Hematopoietic multipotent progenitor cell treated with erythropoietin and hydrocortisone succinate and interleukin-3 and kit ligand, for 15 days (in vitro differentiated cells): ENCODE data around the gene SCT.
A peak's percentile ranks its signal among the peaks of the same experiment; 100 is the strongest.

ENCODE experiments used
- DNase-seq: peaks from one replicate; pipeline ENCODE4 v3.0.0-alpha.2; 2015; ENCODE audit warnings: low spot score

The SCT gene

GRCh38 chr11:643849-644738, 17.1 kb upstream of the SCT start:
- no peak for DNase-seq

- no peak for DNase-seq
Measured at GRCh38 chr11:643366-643765, 16.4 kb upstream of the SCT start.

GRCh38 chr11:641806-642370, 14.9 kb upstream of the SCT start:
- DNase-seq = no peak

GRCh38 chr11:640021-640706, 13.2 kb upstream of the SCT start:
- no peak for DNase-seq

- DNase-seq = no peak
Measured at GRCh38 chr11:639332-639955, 12.5 kb upstream of the SCT start.

GRCh38 chr11:638631-639331, 11.8 kb upstream of the SCT start:
- no peak for DNase-seq

GRCh38 chr11:637593-638521, 10.9 kb upstream of the SCT start:
- no peak for DNase-seq

- no peak for DNase-seq
Measured at GRCh38 chr11:637333-637592, 10.3 kb upstream of the SCT start.

GRCh38 chr11:636511-637332, 9.7 kb upstream of the SCT start, which contains the start of gene DRD4:
Gene DRD4, plus strand, starts transcription at chr11:637269. Its CDS starts 36 bp downstream, at chr11:637305.
- DNase-seq = no peak

- DNase-seq = no peak
Measured at GRCh38 chr11:635945-636510, 9.0 kb upstream of the SCT start.

GRCh38 chr11:630871-631270, 3.9 kb upstream of the SCT start:
- DNase-seq = no peak

GRCh38 chr11:629237-629583, 2.2 kb upstream of the SCT start:
- no peak for DNase-seq

- no peak for DNase-seq
Measured at GRCh38 chr11:628056-628455, 1.1 kb upstream of the SCT start.

- DNase-seq = no peak
Measured at GRCh38 chr11:627308-627576, 261 bp upstream of the SCT start.

GRCh38 chr11:625636-626268, 1.2 kb downstream of the SCT start:
- DNase-seq = no peak

GRCh38 chr11:624705-625635, 2.0 kb downstream of the SCT start, which contains the start of gene CDHR5:
Gene CDHR5, minus strand, starts transcription at chr11:624955. Its CDS starts 53 bp downstream, at chr11:624902.
- no peak for DNase-seq

GRCh38 chr11:623999-624704, 2.8 kb downstream of the SCT start:
- peak; percentile 70 for DNase-seq

- no peak for DNase-seq
Measured at GRCh38 chr11:623349-623869, 3.6 kb downstream of the SCT start.
